DOHH2 (cell line): ENCODE measurements around the gene CIB4.

Experiments
- H3F3A ChIP-seq: fragments of 200-600 bp; sonication (generic), shearing (Covaris generic); 2 replicates; pipeline ENCODE4 v1.6.0; 2016; ENCODE audit warnings: antibody characterized with exemption, mild to moderate bottlenecking; ENCODE audit not compliant: control insufficient read depth, insufficient read depth
- H3K27ac ChIP-seq: fragments of 200-600 bp; sonication (generic); 2 replicates; pipeline ENCODE4 v1.5.1; 2014; ENCODE audit warnings: low read depth, mild to moderate bottlenecking, low read length, moderate library complexity
- H3K27me3 ChIP-seq: fragments of 200-600 bp; sonication (generic); 2 replicates; pipeline ENCODE4 v1.6.1; 2014; ENCODE audit warnings: mild to moderate bottlenecking, low read length, mixed read lengths; ENCODE audit not compliant: control insufficient read depth
- H3K36me3 ChIP-seq: fragments of 200-600 bp; sonication (generic); 2 replicates; pipeline ENCODE4 v1.6.1; 2014; ENCODE audit warnings: mild to moderate bottlenecking, low read length, moderate library complexity, mixed read lengths; ENCODE audit not compliant: control insufficient read depth
- H3K4me1 ChIP-seq: fragments of 200-600 bp; sonication (generic); 2 replicates; pipeline ENCODE4 v1.6.1; 2014; ENCODE audit warnings: mild to moderate bottlenecking, low read length, mixed read lengths; ENCODE audit not compliant: control insufficient read depth
- H3K4me2 ChIP-seq: fragments of 200-600 bp; sonication (generic); 2 replicates; pipeline ENCODE4 v1.6.0; 2014; ENCODE audit warnings: mild to moderate bottlenecking, low read length, moderate library complexity
- H3K4me3 ChIP-seq: fragments of 200-600 bp; sonication (generic); 2 replicates; pipeline ENCODE4 v1.5.1; 2014; ENCODE audit warnings: mild to moderate bottlenecking, low read length, mixed read lengths
- H3K79me2 ChIP-seq: fragments of 200-600 bp; sonication (generic); 2 replicates; pipeline ENCODE4 v1.6.1; 2014; ENCODE audit warnings: mild to moderate bottlenecking, low read length, mixed read lengths; ENCODE audit not compliant: control insufficient read depth
- H3K9me2 ChIP-seq: fragments of 200-600 bp; sonication (generic); replicated peaks from 2 replicates; pipeline ENCODE4 v1.6.1; 2014; ENCODE audit warnings: mild to moderate bottlenecking, low read length, mixed read lengths; ENCODE audit not compliant: control insufficient read depth
- H3K9me3 ChIP-seq: fragments of 200-600 bp; sonication (generic); 2 replicates; pipeline ENCODE4 v1.6.1; 2014; ENCODE audit warnings: antibody characterized with exemption, low read length, mixed read lengths; ENCODE audit not compliant: control insufficient read depth, insufficient read depth
- H4K20me1 ChIP-seq: fragments of 200-600 bp; sonication (generic); 2 replicates; pipeline ENCODE4 v1.6.0; 2014; ENCODE audit warnings: low read depth, mild to moderate bottlenecking, antibody characterized with exemption, low read length, moderate library complexity; ENCODE audit not compliant: control insufficient read depth, insufficient read depth
- EZH2phosphoT487 ChIP-seq: fragments of 200-600 bp; sonication (generic); IDR thresholded peaks from 2 replicates; pipeline ENCODE4 v1.6.1; 2017; ENCODE audit warnings: borderline replicate concordance, mild to moderate bottlenecking, antibody characterized with exemption, low read length, moderate library complexity, mixed read lengths
- TF ChIP-seq, protein P1 (sequence below): fragments of 200-600 bp; sonication (generic); IDR thresholded peaks from one replicate; pipeline ENCODE4 v1.5.1; 2014; ENCODE audit warnings: antibody characterized with exemption, mild to moderate bottlenecking, low read depth, low read length; ENCODE audit not compliant: poor library complexity, severe bottlenecking

CIB4 gene

DNA sequence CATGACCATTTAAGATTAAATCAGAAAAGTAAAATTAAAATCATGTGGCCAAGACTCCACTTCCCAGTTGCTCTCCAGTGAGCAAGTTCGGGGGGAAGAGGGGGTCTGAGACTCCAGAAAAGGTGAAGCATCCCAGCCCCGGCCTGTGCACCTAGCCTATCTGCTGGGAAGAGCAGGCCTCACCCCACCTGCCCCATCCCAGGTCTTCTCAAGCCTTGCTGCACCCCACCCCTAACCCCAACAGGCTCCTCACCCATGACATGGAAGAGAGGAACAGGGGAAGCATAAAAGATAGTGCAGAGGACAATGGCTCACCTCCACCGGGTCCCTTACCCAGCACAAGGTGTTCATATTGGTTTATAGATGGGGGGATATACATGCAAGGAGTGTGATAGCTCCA, 14.6 kb downstream of the CIB4 start:
- TF ChIP-seq EZH2phosphoT487 = no peak
- TF ChIP-seq, protein P1, sequence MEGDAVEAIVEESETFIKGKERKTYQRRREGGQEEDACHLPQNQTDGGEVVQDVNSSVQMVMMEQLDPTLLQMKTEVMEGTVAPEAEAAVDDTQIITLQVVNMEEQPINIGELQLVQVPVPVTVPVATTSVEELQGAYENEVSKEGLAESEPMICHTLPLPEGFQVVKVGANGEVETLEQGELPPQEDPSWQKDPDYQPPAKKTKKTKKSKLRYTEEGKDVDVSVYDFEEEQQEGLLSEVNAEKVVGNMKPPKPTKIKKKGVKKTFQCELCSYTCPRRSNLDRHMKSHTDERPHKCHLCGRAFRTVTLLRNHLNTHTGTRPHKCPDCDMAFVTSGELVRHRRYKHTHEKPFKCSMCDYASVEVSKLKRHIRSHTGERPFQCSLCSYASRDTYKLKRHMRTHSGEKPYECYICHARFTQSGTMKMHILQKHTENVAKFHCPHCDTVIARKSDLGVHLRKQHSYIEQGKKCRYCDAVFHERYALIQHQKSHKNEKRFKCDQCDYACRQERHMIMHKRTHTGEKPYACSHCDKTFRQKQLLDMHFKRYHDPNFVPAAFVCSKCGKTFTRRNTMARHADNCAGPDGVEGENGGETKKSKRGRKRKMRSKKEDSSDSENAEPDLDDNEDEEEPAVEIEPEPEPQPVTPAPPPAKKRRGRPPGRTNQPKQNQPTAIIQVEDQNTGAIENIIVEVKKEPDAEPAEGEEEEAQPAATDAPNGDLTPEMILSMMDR = no peak
- no peaks in the 10 kb centered on the region for H3K9me3 ChIP-seq
- H3K27ac ChIP-seq = no peak overlapping the region
- H3K4me1 ChIP-seq = no peaks in the 10 kb centered on the region
- no peak overlapping the region for H3K4me2 ChIP-seq
- H4K20me1 ChIP-seq = no peaks in the 10 kb centered on the region
- no peaks in the 10 kb centered on the region for H3K9me2 ChIP-seq
- no peaks in the 10 kb centered on the region for H3F3A ChIP-seq
- no peaks in the 10 kb centered on the region for H3K27me3 ChIP-seq
- no peak overlapping the region for H3K4me3 ChIP-seq
- no peaks in the 10 kb centered on the region for H3K36me3 ChIP-seq
- no peaks in the 10 kb centered on the region for H3K79me2 ChIP-seq

DNA sequence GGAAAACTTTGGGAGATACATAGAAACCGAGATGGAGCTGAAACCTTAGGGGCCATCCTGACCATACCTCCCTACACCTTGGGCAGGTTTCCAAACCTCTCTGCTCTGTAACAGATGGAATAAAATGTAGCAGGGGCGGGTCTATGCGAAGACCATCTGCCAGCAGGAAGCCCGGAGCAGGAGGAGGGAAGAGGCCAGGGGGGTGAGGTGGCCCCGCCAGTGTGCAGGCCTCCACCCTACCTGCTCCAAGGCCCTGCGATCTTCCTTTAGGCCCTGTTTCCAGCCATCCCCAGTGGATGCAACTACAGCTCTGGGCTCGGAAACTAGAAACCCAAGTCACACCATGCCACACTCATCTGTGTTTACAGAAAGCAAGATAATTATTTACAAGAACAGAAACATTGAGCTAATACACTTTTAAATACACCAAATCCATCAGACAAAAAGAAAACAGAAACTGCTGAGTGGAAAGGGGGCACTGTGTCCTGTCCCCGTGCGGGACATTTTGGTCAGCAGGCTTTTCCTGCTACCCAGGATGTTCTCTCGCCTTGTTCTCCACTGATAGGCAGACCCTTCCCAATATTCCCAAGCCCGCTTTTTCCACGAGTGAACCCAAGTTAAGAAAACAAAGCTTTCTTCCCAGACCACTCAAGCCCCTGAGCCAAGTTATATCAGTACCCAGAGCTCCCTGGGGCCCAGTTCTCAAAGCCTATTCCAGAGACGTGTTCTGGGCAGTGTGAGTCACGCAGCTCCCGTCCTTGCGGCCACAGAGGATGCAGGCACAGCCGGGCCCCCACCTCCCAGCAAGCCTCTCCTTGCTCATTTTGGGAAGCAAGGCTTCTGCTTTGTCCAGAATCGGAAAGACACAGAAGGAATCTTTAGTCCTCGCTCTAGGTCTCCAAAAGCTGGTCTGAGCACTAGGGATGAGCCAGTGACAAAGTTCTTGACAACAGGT, 17.3 kb downstream of the CIB4 start:
- H3K4me2 ChIP-seq = no peak overlapping the region
- no peaks in the 10 kb centered on the region for H3K9me2 ChIP-seq
- no peaks in the 10 kb centered on the region for H3K27me3 ChIP-seq
- no peaks in the 10 kb centered on the region for H3K4me1 ChIP-seq
- H4K20me1 ChIP-seq = no peaks in the 10 kb centered on the region
- no peaks in the 10 kb centered on the region for H3F3A ChIP-seq
- H3K4me3 ChIP-seq = no peak overlapping the region
- no peaks in the 10 kb centered on the region for H3K9me3 ChIP-seq
- no peak overlapping the region for H3K27ac ChIP-seq
- H3K79me2 ChIP-seq = no peaks in the 10 kb centered on the region
- TF ChIP-seq, protein P1 = no peak
- no peak for TF ChIP-seq EZH2phosphoT487
- H3K36me3 ChIP-seq = no peaks in the 10 kb centered on the region

DNA sequence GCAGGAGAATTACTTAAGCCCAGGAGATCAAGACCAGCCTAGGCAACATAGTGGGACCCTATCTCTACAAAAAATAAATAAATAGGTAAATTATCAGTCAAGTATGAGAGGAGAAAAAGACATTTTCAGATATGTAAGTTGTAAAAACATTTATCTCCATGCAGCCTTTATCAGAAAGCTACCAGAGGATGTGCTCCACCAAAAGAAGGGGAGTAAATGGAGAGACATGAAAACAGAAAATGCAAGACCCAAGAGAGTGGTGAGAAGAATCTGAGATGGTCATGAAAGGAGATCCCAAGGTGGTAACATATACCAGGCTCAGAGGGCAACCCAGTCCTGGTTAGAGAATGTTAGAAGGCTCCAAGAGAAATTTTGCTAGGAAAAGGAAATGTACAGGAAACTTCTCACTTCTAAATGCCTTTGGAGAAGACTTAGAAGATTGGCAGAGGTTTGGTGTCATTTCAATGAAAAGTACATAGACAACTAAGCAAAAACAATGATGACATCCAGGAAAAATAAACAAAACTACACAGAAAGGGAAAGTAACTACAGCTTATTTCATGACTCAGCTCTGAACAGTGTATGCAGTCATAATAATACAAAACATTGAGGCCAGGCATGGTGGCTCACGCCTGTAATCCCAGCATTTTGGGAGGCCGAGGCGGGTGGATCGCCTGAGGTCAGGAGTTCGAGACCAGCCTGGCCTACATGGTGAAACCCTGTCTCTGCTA, 19.5 kb downstream of the CIB4 start:
- Histone ChIP-seq H3K27me3 (no peaks in the 10 kb centered on the region), H3K9me2 (no peaks in the 10 kb centered on the region), H3K27ac (no peak overlapping the region), H3K4me1 (no peaks in the 10 kb centered on the region), H3K36me3 (no peaks in the 10 kb centered on the region), H3K9me3 (no peaks in the 10 kb centered on the region), H3K4me3 (no peak overlapping the region), H3K79me2 (no peaks in the 10 kb centered on the region), H3K4me2 (no peak overlapping the region), H4K20me1 (no peaks in the 10 kb centered on the region), H3F3A (no peaks in the 10 kb centered on the region)
- no peak for TF ChIP-seq EZH2phosphoT487
- TF ChIP-seq, protein P1 = no peak
